GM19023 (cell line): Measurements from ENCODE around the gene ILDR1.
"Not testable (repeated sequence)": the region's sequence is repeated elsewhere in the genome, so short reads cannot be mapped to it uniquely, and the experiment has no call there.

Source experiments
- ATAC-seq: cut with Tn5 transposase; IDR thresholded peaks from one replicate; pipeline ENCODE4 v1.9.1; 2021; ENCODE audit warnings: mild to moderate bottlenecking, moderate library complexity; ENCODE audit not compliant: unreplicated experiment

ILDR1 gene

GRCh38 chr3:122021811-122022401 is at the start of gene ILDR1:
Gene ILDR1, minus strand, starts transcription at chr3:122022247. Its CDS starts 170 bp downstream, at chr3:122022077.
- ATAC-seq, result no peak

- peak; percentile 49 for ATAC-seq
These were observed 45.7 kb upstream of the ILDR1 start for GRCh38 chr3:122067588-122068240.

- ATAC-seq, result no peak
These were observed 45.1 kb upstream of the ILDR1 start for GRCh38 chr3:122067214-122067550.

GRCh38 chr3:122066331-122067213 is 44.5 kb upstream of the ILDR1 start:
- no peak for ATAC-seq

- no peak for ATAC-seq
These were observed 42.3 kb upstream of the ILDR1 start for GRCh38 chr3:122064326-122064725.

GRCh38 chr3:122063908-122064307 is 41.9 kb upstream of the ILDR1 start:
- ATAC-seq, result no peak

GRCh38 chr3:122060040-122060698 is 38.1 kb upstream of the ILDR1 start:
- ATAC-seq, result no peak

- ATAC-seq, result no peak
These were observed 36.2 kb upstream of the ILDR1 start for GRCh38 chr3:122058294-122058693.

GRCh38 chr3:122057671-122058070 is 35.6 kb upstream of the ILDR1 start:
- no peak for ATAC-seq

- ATAC-seq, result peak; percentile 89
These were observed 33.2 kb upstream of the ILDR1 start, which contains the start of gene CD86 for GRCh38 chr3:122055215-122055614. Gene CD86, plus strand, starts transcription at chr3:122055362. Its CDS starts 128 bp downstream, at chr3:122055490.

GRCh38 chr3:122052968-122053367 is 30.9 kb upstream of the ILDR1 start:
- ATAC-seq, result no peak

- ATAC-seq, result not testable (repeated sequence)
These were observed 25.7 kb upstream of the ILDR1 start for GRCh38 chr3:122047773-122048172.

GRCh38 chr3:122047296-122047695 is 25.2 kb upstream of the ILDR1 start:
- not testable (repeated sequence) for ATAC-seq

GRCh38 chr3:122033023-122033422 is 11.0 kb upstream of the ILDR1 start:
- no peak for ATAC-seq

- no peak for ATAC-seq
These were observed 10.5 kb upstream of the ILDR1 start for GRCh38 chr3:122032531-122032930.

- ATAC-seq, result peak; percentile 31
These were observed 9.0 kb upstream of the ILDR1 start for GRCh38 chr3:122031123-122031468.

GRCh38 chr3:122030381-122031122 is 8.5 kb upstream of the ILDR1 start:
- ATAC-seq, result peak; percentile 76

- ATAC-seq, result peak; percentile 77
These were observed 3.2 kb upstream of the ILDR1 start for GRCh38 chr3:122025296-122025695.

GRCh38 chr3:122024800-122025199 is 2.8 kb upstream of the ILDR1 start:
- ATAC-seq, result no peak

- no peak for ATAC-seq
These were observed 1.4 kb upstream of the ILDR1 start for GRCh38 chr3:122023335-122023910.
